ENCODE measurements around the gene REST. TPM values are rescaled to one million over a fixed set of nuclear protein-coding genes. Genes with fewer than 3 reads are reported as not detected.

REST gene
- total and polyA plus RNA-seq, 2 donors (not counting 3 experiments of a cell fraction or from before 2014, with no cell fraction given): 7.0 to 45.9 TPM

- no peak for TF ChIP-seq POLR2A (IDR thresholded peaks at IDR 0.05; ENCODE audit: low read depth, low read length)
- TF ChIP-seq GATA2 (IDR thresholded peaks at IDR 0.05; ENCODE audit: insufficient read depth, insufficient read length, low read depth, low read length): no peak
- TF ChIP-seq EZH2 (IDR thresholded peaks at IDR 0.05; ENCODE audit: borderline replicate concordance, low read depth, low read length, severe bottlenecking): no peak
- no peak for TF ChIP-seq MAX (IDR thresholded peaks at IDR 0.05; ENCODE audit: insufficient read depth, insufficient read length)
- TF ChIP-seq CTCF (IDR thresholded peaks at IDR 0.05; ENCODE audit: extremely low read depth in 1 of 2, insufficient read depth in 1 of 2, low read depth in 1 of 2, low read length in 2 of 2): no peak
- TF ChIP-seq MYC (IDR thresholded peaks at IDR 0.05; ENCODE audit: low read depth, low read length): no peak
- no peak for TF ChIP-seq JUN (IDR thresholded peaks at IDR 0.05; ENCODE audit: borderline replicate concordance, insufficient read depth, insufficient read length, low read depth)
- no peak for TF ChIP-seq POLR2AphosphoS5 (IDR thresholded peaks at IDR 0.05; ENCODE audit: insufficient read depth, low read depth, low read length)
- TF ChIP-seq FOS (IDR thresholded peaks at IDR 0.05; ENCODE audit: borderline replicate concordance, insufficient read depth, low read length): no peak
- Histone ChIP-seq H3K36me3 (ENCODE audit: control insufficient read depth in 2 of 2, extremely low read depth in 1 of 2, insufficient read depth in 2 of 2, low read length in 2 of 2) (peaks cover 7 to 13% of the 10 kb centered on the region in 2 experiments), H4K20me1 (replicated peaks; ENCODE audit: control insufficient read depth, extremely low read depth, insufficient read depth, low read length) (no peaks in the 10 kb centered on the region), H3K4me3 (replicated peaks in 1 of 3; ENCODE audit: insufficient read depth in 1 of 3, low read depth in 1 of 3, low read length in 3 of 3) (peak overlapping the region; percentile 80 to 93 (median 84)), H3K9ac (replicated peaks; ENCODE audit: extremely low read depth, insufficient read depth, low read length) (peak overlapping the region; percentile 84), H3K9me3 (replicated peaks; ENCODE audit: control insufficient read depth, insufficient read depth, low read length) (no peaks in the 10 kb centered on the region), H3K4me1 (ENCODE audit: control insufficient read depth, extremely low read depth, insufficient read depth, low read length) (peaks cover 24% of the 10 kb centered on the region), H3K79me2 (ENCODE audit: control insufficient read depth, insufficient read depth, low read length) (peaks cover 55% of the 10 kb centered on the region), H3K27me3 (ENCODE audit: control insufficient read depth in 2 of 2, insufficient read depth in 2 of 2, low read length in 2 of 2) (no peaks in the 10 kb centered on the region), H3K27ac (ENCODE audit: insufficient read depth, low read depth, low read length) (peak overlapping the region; percentile 53), H2AFZ (ENCODE audit: low read depth, low read length) (peak overlapping the region; percentile 90), H3K9me1 (replicated peaks; ENCODE audit: control insufficient read depth, extremely low read depth, insufficient read depth, low read length) (no peaks in the 10 kb centered on the region), H3K4me2 (ENCODE audit: insufficient read depth, low read length) (peak overlapping the region; percentile 73)
- FAIRE-seq (no peak), DNase-seq (ENCODE audit: low read depth, low spot score) (peak; percentile 38)
- dilution Hi-C loops (cut with MboI; ENCODE audit: extremely low pct_ligation_motif_present, low sequenced_read_pairs): no loop called here
- intact Hi-C loops (cut with micrococcal nuclease): loop anchor here (1.0 to 2.0 kb wide), 2 partner anchors 18 to 69 kb away; no protein-coding TSS in a partner anchor
- ChIA-PET POLR2A (interaction anchor here (1.0 to 1.6 kb wide), 4 partner anchors 19 to 132 kb away, joined by 3 to 5 read pairs (median 4); no protein-coding TSS in a partner anchor), CTCF (interaction anchor here (1.0 to 2.2 kb wide), 5 partner anchors 16 to 186 kb away, joined by 3 to 17 read pairs (median 5); partner anchors contain the start of gene REST)
- TSS peak; percentile 4 for BruUV-seq (replicated peaks)
These were observed 69.2 kb downstream of the REST start for GRCh38 chr4:56976837-56977320.

All from endothelial cell of umbilical vein (primary cell).